Measurements from ENCODE around the gene DGKH. TPM values are rescaled to one million over a fixed set of nuclear protein-coding genes. Genes with fewer than 3 reads are reported as not detected.
"Not testable (repeated sequence)": the region's sequence is repeated elsewhere in the genome, so short reads cannot be mapped to it uniquely, and the experiment has no call there.

The DGKH gene
- total RNA-seq, 1 donor from 2014 or later = 11.8 TPM

DNA sequence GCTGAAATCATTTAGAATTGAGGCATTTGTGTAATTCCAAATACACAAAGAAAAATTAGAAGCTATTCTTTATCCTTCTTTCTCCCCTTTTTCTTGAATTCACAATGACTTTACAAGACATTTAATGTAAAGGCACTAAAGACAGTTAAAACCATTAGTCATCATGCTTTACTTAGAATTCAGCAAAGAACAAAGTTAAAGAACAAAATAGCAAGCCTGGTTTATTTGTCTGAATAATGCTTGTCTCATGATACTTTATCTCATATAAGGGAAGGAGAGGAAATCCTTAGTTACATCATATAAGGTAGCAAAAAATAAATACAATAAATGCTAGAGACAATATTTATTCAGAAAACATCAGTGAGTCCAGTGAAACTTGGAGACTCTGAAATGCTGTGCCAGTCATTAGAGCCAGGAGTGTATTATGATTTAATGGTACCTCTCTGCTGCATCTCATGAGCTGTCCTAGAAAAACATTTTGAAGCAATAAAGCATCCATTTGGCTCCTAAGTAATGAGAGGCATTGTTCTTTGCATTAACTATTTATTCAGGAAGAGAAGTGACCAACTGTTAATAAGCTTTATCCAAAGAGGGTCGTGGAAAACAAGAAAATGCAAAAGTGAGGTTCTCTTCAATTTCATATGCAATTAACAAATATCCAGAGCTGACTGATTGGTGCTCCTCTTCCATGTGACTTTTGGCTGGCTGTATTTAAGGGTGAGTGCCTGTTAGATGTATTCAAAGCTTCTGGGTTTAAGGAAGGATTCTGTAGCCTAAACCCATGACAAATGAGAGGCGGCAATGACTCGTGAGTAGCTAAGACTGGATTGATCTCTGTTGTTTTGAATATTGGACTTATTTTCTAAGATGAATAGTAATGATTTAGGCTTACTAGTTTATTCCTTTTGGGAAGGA, 105.0 kb downstream of the DGKH start:
- no peak for DNase-seq (ENCODE audit: low spot score)

DNA sequence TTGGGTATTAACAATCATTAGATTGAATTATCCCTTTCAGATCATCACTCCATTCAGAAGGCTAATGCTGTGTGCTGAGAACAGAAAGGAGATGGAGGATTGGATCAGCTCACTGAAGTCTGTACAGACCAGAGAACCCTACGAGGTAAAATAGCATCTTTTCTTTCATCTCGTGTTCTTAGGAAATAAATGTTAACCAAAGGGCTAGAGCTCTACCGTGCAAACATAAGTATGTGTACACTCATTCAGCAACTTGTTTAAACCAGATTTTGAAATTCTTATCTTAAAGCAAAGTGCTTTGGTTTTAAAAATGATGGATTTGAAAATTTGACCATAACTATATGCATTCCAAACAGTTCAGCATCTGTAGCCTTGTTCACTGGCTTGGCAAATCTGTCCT, 106.8 kb downstream of the DGKH start:
- DNase-seq (ENCODE audit: low spot score) = no peak

GRCh38 chr13:42163338-42163737, 114.9 kb downstream of the DGKH start:
- not testable (repeated sequence) for DNase-seq (ENCODE audit: low spot score)

DNA sequence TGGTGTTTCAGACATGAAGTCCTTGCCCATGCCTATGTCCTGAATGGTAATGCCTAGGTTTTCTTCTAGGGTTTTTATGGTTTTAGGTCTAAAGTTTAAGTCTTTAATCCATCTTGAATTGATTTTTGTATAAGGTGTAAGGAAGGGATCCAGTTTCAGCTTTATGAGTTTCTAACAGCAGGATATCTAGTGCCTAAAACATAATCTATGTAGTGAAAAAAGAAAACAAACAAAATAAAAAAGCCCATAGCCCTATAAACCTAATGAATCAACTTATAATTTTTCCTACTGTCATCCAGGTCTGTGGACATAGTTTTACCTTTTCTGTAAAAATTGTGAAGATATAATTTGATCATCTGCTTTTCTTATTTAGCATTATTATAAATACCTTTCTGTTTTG, 115.5 kb downstream of the DGKH start:
- not testable (repeated sequence) for DNase-seq (ENCODE audit: low spot score)

DNA sequence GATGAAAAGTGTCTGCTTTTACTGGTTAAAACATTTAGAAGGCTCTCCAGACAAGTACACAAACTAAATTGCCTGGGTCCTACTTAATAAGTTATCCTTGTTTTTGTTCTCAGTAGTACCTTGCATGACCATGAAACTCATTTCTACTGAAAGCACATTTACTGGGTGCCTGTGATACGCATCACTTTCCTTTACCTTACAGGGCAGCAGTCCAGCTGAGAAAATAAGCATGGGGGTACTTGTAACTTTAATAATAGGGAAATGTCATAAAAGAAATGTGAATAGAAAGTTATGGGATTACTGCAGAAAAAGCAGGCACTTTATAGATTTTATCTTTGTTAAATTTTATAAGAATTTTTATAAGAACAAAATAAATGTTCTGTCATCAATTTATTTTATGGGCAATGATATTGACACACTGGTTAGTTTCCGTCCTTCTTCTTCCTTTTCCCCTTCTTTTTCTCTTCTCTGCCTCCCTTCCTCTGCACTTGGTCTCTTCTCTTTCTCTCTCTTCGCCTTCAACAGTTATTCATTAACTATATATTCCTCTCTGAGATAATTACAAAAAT, 116.2 kb downstream of the DGKH start:
- DNase-seq (ENCODE audit: low spot score) = no peak

GRCh38 chr13:42168496-42168895, 120.0 kb downstream of the DGKH start:
- DNase-seq (ENCODE audit: low spot score) = no peak

GRCh38 chr13:42170029-42170428, 121.6 kb downstream of the DGKH start:
- DNase-seq (ENCODE audit: low spot score) = no peak

GRCh38 chr13:42173789-42174343, 125.4 kb downstream of the DGKH start:
- no peak for DNase-seq (ENCODE audit: low spot score)

DNA sequence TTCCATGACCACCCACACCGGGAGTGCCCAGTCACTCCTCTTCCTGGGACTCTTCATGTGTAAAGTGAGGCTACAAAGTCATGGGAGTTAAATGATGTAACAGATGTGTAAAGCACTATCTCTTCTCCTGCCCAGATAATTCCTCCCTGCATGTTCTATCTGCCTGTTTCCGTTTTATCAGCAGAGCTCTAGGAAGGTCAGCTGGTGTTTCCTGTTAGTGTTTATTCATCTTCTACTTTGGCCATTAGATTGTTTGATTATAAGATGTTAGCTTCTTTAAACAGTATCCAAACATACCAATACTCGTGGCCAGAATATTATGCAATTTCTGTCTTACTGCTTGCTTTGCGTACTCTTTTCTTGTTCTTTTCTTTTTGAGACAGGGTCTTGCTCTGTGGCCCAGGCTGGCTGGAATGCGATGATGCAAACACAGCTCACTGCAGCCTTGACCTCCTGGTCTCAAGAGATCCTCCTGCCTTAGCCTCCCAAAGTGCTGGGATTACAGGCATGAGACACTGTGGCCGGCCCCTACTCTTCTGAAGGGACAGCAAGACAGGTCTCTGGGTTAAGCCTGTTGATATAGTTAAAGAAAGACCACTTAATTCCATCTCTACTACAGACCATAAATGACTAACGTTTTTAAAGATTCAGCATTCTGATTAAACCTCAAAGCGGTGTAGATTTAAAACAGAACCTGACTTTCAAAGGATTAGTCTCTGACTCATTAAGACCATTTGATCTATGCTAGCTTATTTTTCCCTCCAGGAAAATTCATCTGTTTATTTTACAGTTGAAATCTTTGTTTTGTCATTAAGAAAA, 126.1 kb downstream of the DGKH start:
- DNase-seq (ENCODE audit: low spot score) = no peak

DNA sequence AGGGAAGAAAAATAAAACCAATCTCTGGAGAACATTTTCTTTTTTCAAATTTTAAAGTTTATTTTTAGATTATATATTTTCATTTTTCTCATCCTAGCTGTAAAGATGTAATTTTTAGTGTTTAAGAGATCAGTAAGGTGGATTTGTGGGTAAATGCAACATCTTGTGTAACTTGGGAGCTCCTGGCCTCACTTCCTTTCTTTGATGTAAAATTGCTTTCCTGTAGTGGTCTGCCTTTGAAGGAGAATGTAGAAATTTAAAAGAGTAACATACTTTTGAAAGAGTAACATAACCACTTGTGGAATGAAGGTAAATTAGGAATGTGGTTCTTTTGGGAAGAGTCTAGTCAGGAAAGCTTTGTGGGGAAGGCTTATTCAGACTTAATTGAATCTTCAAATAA, 127.8 kb downstream of the DGKH start:
- no peak for DNase-seq (ENCODE audit: low spot score)

- DNase-seq (ENCODE audit: low spot score) = no peak
Observed at GRCh38 chr13:42177189-42177588, 128.7 kb downstream of the DGKH start.

DNA sequence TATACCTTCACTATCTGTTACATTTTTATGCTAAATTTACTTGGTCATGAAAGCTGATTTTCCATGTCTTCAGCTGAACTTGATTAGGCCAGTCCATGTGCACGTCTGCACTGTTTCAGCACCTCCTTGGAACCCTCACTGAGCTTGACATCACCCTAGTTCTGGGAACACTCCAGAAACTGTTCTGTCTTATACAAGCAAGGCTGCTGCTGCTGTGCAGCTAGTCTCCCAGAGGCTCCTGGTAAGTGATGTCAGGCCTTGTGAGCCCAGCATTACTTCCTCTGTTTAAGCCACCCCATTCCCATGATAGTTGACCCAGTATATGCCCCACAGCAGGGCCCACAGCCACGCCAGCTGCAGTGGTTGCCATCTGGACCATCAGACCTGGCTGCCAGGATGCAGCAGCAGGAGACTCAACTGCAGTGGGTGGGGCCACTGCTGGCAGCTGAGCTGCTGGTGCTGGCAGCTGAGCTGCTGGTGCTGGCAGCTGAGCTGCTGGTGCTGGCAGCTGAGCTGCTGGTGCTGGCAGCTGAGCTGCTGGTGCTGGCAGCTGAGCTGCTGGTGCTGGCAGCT, 133.0 kb downstream of the DGKH start:
- no peak for DNase-seq (ENCODE audit: low spot score)

DNA sequence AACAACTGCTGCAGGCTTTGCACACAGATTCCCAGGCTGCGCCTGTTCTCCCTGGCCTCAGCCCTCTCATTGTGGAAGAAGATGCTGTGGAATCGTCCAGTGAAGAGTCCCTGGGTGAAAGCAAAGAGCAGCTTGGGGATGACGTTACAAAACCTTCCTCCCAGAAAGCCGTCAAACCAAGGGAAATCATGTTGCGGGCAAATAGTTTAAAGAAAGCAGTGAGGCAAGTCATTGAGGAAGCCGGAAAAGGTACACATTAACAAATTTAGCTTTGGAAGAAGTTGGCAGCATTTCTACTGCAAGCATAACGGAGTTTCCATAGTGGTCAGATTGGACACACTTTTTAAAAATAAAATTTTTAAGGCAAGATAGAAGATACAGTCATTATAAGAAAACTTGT, 140.6 kb downstream of the DGKH start:
- DNase-seq (ENCODE audit: low spot score) = no peak

DNA sequence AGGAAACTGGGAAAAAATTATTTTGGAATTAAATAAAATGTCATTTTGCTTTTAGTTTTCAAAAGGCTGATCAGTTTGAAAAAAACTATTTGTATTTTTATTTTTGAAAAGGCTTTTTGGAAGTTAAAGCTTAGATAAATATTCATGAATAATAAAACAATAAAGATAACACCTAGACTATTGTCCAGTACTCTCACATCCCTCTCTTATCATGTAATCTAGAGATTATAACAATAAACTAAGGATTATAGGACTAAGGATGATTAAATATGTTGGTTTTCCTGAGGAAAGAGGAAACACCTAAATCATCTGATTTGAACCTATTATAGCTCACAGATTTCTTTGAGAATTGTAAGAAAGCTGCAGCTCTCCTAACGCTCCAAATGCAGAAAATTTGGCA, 142.1 kb downstream of the DGKH start:
- no peak for DNase-seq (ENCODE audit: low spot score)

DNA sequence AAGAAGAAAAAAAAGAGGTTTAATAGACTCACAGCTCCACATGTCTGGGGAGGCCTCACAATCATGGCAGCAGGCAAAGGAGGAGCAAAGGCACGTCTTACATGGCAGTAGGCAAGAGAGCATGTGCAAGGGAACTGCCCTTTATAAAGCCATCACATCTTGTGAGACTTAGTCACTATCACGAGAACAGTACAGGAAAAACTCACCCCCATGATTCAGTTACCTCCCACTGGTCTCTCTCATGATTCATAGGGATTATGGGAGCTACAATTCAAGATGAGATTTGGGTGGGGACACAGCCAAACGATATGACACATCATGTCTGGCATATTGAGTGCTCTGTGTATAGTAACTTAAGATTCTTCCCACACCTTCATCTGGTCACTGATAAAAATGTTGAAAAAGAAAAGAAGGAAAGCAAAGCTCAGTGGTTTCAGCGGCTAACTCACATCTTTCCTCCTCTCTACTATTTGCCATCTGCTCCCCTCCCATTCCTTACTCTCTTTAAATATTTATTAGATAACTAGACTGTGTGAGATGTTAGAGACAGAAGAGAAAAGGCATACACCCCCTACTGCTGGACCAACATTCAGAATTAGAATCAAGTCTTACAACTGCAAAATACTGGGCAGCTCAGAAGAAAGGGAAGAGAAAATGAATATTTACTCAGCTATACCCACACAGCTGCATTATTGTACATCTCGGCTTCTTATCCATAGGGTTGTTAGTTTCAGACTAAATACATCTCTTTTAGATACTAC, 163.4 kb downstream of the DGKH start:
- no peak for DNase-seq (ENCODE audit: low spot score)

DNA sequence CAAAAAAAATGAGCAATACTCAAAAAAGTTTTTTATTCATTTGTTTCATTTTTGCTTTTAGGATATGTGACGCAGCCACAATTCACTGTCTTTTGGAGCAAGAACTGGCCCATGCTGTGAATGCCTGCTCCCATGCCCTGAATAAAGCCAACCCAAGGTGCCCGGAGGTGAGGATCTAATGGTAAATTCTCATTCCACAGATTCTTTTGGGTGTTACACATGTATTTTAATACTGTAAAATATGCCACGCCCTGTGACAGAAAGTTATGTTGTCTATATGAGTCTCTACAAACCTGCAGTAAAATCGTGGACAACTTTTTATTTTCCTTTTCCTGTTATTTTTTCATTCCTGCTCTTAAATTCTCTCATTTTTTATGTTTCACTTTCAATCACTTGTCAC, 166.0 kb downstream of the DGKH start:
- DNase-seq (ENCODE audit: low spot score) = no peak

- DNase-seq (ENCODE audit: low spot score) = no peak
Observed at GRCh38 chr13:42215578-42216421, 167.4 kb downstream of the DGKH start.

- DNase-seq (ENCODE audit: low spot score) = no peak
Observed at GRCh38 chr13:42216422-42216735, 167.9 kb downstream of the DGKH start.

DNA sequence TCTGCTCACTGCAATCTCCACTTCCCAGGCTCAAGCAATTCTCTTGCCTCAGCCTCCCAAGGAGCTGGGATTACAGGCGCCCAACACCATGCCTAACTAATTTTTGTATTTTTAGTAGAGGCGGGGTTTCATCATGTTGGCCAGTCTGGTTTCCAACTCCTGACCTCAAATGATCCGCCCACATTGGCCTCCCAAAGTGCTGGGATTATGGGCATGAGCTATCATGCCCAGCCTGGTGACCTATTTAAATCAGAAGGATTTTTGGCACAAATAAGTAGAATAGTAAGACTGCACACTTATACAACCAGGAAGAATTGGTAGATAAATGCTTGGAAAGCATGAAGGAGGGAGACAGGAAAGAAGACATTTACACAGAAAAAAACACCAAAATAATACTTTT, 170.1 kb downstream of the DGKH start:
- no peak for DNase-seq (ENCODE audit: low spot score)

GRCh38 chr13:42219051-42219450, 170.6 kb downstream of the DGKH start:
- DNase-seq (ENCODE audit: low spot score) = no peak
